GM21423 (cell line): Measurements from ENCODE around the gene GMPR2.

Experiments
- ATAC-seq: cut with Tn5 transposase; IDR thresholded peaks from one replicate; pipeline ENCODE4 v1.9.1; 2021; ENCODE audit warnings: mild to moderate bottlenecking, moderate library complexity; ENCODE audit not compliant: unreplicated experiment

Gene GMPR2

DNA sequence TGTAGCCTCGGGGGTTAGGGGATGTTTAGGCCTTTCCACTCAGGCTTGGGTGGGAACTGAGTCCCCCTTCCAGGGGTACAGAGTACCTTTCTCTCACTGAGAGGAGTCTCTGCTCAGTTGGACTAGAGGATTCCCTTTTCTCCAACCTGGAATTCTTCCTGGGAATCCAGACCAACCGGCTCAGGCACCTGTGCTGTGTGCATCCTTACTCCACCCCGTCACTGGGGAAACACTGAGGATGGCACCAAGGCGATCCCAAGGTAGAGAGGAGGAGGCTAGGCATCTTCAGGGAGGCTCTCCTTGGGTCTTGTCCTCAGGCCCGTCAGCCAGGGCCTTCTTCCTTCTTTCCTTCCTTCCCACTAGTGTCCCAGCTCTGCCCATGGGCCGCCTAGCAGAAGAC is 31.1 kb downstream of the GMPR2 start:
- ATAC-seq, result no peak

DNA sequence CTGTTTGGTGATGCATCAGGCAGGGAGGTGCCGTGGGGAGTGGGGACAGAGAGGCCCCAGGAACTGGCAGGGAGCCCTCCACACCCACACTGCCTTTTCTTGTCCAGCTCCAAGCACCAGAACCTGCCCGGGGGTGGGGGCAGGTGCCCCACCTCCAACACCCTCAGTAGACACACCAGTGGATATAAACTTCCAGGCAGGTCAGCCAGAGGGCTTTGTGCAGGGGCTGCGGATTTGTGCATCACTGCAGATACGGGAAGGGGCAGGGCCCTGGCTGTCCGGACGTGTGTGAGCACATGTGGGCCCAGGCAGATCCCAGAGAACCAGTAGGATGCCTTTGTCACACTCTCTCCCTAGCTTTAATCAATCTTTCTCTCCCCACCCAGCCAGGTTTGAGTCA is 31.6 kb downstream of the GMPR2 start:
- ATAC-seq, result no peak

DNA sequence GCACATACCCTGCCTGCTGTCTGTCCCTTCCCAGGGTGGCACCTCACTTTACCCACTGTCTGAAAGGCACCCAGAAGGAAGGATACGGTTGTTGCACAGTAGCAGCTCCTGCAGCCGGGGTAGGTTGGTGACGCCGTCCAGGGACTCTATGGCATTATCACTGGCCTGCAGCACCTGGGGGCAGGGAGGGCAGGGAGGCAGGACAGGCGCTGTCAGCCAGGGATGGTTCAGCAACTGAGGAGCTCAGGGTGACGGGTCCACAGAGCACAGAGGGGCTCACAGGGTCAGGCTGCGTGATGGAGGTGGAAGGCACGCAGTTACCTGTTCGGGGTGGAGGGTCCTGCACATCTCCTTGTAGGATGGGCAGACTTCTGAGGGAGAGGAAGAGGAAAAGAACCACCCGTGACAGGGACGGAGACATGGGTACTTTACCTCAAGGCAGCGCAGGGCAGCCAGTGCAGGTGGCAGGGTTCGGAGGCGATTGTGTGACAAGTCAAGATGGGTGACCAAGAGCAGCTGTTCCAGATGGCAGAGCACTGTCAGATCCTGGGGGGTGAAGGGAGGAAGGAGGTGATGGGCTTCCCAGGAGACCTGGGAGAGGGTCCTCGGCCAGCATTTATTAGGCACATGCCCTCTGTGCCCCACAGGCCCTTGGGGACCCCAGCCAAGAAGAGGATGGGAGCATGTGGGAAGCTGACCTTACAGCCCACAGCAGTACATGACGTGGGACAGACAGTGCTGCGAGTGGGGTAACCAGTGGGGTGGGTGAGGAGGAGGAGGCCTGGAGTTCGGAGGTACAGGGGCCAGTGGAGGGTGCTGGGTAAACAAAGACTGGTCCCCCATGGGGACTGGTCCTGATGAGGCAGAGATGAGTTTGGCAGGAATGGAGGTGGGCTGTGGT is 33.9 kb downstream of the GMPR2 start:
- no peak for ATAC-seq

DNA sequence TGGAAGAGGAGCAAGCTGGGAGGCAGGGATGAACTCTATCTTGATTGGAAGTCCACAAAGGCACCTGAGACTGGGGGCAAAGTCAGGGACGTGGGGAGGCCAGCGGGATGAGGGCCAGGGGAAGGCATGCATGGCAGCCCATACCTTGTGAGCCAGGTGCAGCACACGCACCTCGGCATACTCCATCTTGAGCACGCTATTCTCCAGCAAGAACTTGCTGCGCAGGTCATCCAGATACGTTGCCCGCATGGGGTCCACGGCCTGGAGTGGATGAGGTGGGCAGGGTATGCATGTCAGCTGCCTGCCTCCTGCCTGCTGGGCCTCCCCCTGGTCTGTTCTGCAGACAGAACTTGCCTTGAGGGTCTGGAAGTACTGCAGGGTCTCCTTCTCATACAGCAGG is 34.8 kb downstream of the GMPR2 start:
- ATAC-seq, result no peak

DNA sequence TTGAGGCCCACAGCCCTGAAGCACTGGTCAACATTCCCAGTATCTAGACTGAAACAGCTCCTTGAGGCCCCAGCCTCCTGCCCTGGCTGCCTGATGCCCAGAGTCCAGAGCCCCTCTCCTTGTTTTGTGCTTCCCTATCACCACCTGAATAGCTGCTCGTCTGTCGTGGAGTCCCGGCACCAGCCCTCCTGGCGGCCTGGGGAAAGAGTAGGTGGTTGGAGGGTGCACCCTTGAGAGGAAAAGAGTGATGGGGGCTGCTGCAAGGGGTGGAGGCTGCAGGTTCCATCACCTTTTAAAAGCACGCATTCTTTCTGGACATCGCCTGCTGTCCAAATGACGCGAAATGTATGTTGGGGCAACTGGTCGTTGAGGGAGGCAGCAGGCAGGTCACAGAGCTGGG is 35.5 kb downstream of the GMPR2 start:
- ATAC-seq, result no peak

DNA sequence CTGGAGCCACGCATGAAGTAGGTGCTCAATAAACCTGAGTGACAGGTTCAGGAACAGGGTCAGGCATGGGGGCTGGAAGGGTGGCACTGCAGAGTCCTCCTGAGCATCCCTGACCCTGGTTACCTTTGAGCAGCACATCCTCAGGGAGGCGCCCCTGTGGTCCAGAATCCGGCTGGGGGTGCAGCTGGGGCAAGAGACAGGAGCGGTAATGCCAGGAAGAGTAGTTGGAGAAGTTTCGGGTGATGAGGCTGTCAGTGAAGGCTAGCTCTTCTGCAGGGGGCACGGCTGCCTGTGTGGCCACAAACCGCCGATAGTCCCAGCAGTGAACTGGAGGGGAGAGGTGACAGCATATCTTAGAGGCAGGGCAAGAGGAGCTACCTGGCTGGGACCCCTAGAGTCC is 36.6 kb downstream of the GMPR2 start:
- no peak for ATAC-seq

DNA sequence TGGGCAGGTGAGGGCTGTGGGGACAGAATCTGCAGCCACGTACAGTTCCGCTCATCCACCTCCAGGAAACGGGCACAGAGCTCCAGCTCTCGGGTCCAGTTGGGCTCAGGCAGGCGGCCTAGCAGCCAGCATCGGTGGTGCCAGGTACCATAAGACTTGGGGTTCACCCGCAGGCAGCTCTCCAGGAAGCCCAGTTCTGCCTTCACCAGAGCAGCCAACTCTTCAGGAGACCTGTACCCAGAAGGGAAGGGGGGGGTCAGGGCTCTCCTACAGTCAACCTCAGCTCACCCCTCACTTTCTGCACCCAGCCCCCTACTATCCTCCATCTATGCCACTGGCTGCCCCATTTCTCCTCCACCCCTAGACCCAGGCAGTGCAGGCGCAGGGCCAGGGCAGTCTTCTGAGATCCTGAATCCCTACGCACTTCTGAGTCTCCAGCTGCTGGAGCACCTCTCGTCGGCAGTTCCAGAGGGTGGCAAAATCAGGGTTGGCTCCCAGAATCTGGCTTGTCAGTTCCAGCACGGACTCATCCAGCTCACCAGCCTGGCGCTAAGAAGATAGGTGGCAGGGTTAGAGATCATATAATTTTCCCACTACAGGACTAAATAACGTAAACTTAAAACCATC is 37.3 kb downstream of the GMPR2 start:
- ATAC-seq, result no peak

DNA sequence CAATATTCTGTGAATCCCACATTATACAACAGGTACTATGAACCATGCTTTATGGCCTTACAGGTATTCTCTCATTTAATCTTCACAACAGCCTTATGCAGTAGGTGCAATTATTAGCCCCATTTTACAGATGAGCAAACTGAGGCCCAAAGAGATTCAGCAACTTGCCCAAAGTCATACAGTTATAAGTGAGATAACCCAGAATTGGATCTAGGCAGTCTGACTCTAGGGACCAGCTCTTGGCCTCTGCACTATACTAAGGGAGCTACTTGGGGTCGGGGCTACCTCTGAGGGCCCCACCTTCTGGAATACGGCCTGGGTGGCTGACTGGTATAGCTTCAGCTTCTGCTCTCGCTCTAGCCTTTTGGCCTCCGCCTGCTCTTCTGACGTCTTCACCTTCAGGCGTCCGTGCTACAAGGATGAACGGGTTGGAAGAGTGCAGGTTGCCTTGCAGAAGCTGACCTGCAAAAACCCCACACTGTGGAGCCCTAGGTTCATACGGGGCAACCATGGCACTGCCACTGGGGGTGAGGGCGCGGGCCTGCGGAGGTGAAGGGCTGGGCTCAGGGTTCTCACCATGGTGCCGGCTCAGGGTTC is 37.9 kb downstream of the GMPR2 start:
- ATAC-seq, result no peak

DNA sequence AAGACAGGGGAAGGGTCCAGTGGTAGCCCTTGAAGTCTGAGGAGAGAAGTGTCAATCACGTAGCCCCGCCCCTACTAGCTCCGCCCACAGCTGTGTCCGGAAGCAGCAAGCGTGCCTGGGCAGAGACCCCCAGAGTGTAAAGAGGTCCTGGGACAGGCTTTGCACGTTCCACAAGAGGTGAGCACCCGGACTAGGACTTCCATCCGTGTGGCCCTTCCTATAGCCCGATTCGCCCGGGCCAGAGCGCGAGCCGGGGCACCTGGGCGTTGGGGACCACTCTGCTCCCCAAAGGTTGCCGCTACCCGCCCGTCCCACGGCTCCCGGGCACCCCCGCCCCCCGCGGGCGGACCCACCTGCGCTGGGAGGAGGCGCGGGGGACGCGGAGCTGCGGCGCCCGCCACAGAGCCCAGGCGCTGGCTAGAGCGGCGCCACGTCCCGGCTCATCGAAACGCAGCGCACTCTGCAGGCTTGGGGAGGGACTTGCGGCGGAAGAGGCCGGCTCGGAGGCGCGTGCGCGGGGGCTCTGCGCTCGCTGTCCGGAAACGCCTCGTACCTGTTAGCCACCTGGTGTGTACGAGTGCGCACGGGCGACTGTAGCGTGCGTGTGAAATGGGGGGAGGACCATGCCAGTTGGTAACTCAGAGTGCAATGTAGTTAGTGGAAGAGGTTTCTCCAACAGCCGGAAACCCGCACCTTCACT is 38.6 kb downstream of the GMPR2 start, which contains the start of gene RABGGTA:
Gene RABGGTA, minus strand, starts transcription at position 464 of the 700 bp plus-strand sequence. CDS start 482 bp downstream, outside the sequence.
- peak; percentile 85 for ATAC-seq

DNA sequence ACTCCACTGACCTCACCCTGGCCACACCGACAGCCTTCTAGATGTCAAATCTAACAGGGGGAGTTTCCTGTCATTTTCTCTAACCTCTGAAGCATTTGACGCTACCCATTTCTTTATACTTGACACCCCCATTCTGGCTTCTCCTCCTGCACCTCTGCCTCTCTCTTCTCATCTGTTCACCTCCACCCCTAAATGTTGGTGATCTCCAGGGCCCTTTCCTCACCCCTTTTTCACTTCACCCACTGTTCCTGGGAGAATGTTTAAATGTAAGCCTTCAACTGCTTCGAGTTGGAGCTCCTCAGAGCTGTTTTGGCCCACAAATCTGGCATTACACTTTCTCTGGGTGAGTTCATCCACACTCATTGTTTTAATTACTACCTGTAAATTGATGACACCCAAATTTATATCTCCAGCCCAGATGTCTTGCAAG is 39.1 kb downstream of the GMPR2 start:
- no peak for ATAC-seq

DNA sequence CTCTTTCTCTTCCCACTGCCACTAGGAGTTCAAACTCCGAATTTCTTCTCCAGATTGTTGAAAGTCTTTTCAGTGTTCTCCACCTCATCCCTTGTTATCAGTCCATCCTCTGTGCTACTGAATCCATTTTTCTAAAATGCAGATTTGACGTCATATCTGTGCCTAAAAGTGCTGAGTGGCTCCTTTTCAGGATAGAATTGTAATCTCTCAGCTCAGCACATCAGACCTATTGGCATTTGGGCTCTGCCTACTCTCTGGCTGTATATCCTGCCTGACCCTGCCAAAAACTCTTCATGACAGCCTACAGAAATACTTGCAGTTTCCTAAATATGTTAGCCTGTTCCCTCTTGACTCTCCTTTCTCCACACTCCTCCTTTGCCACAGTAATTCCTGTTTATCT is 39.7 kb downstream of the GMPR2 start:
- ATAC-seq, result no peak

DNA sequence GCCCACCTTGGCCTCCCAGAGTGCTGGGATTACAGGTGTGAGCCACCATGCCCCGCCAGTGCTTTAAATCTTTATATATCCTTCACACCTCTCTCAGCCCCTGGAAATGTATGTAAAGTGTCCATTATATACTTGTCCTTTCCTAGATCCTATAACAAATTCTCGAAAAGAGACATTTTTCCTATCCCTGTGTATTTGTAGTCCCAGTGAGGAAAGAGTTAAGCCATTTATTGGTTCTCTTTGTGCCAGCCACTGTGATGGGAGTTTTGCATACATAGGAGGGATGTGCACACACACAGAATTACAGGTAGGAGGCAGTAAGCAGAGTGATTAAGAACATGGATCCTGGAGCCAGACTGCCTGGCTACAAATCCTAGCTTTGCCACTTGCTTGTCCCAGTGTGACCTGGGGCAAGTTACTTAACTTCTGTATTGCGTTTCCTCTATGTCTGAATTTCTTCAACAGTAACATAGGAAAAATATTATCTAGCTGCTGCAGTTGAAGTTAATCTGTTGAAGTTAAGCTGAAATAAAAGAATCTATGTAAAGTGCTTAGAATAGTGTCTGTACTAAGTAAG is 40.8 kb downstream of the GMPR2 start:
- no peak for ATAC-seq

DNA sequence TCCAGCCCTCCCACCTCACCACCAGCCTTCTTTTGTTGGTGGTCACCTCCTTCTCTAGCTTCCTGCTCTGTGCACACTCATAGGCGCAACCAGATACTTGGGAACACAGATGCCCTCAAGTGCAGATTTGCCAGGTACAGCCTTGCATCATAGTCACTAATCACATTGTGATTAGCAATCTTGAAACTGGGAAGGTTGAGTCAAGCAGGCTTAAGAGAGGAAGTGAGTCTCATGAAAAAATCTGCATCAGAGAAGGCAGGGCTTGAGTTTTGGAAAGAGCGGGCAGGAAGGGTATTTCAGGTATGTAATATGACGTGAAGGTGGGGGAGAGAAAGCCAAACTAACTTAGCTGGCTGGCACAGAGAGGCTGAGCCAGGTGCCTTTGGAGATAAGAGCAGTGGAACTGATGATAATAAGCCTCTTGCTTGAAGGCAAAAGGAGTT is 41.4 kb downstream of the GMPR2 start:
- ATAC-seq, result peak; percentile 38

DNA sequence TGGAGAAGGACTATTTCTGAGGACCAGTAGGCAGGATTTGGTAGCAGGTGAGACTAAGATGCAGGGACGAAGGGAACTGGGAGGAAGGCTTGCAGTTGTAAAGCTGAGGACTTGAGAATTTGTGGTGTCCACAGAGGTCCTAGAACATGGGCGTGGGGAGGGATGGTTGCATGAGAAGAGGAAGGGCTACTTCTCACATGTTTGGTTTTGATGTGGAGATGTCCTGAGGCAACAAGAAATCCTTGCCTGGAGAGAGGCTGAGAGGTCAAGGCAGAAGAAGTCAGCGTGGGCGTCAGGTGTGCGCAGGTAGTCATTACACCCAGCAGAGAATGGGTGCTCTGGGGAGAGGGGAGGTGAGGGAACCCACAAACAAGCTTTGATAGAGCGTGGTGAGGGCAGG is 44.3 kb downstream of the GMPR2 start:
- ATAC-seq, result no peak

DNA sequence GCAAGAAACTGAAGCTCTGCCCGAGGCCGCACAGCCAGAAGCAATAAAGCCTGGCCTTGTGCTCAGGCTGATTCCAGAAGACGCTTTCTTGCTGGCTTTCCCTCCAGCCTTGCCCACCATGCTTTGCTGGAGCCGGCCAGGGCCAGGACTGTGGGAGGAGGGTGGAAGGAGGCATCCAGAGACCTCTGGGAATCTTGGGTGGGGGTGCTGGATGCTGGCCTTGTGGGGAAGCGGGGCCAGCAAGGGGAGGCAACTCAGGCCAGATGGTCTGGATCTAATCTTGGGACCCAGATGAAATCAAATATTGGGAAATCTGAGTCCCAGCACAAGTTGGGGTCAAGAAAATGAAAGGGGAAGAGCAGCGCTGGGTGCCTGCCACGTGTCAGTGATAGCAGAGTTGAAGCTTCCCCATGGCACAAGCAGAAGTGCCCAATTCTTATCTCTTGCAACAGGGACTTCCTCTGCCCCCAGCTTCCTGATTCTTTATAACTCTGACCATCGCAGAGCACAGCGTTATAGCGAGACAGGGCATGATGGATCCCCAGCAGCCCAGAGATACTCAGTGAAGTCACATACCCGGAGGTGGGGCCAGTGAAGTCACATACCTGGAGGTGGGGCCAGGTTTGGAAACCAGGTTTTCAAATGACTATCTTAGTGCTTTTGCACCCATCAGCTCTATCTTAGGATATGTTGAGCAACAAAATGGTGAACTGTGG is 45.0 kb downstream of the GMPR2 start:
- no peak for ATAC-seq

DNA sequence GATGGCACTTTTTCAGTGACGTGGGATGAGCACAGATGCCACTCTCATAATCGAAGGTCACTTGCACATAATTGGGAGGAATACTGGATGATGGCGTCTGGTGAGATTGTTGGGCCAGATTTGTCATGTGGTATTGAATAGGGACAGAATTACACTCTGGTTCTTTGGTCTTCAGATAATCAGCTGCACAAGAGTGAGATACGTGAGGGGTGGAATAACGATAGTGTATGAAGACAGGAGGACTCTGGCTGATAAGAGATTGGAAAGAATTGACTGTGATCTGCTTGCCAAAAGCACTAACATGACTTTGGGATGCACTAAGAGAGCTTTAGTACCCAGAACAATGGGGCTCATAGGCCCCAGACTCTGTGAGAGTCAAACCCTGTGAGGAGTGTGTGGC is 45.7 kb downstream of the GMPR2 start:
- no peak for ATAC-seq

DNA sequence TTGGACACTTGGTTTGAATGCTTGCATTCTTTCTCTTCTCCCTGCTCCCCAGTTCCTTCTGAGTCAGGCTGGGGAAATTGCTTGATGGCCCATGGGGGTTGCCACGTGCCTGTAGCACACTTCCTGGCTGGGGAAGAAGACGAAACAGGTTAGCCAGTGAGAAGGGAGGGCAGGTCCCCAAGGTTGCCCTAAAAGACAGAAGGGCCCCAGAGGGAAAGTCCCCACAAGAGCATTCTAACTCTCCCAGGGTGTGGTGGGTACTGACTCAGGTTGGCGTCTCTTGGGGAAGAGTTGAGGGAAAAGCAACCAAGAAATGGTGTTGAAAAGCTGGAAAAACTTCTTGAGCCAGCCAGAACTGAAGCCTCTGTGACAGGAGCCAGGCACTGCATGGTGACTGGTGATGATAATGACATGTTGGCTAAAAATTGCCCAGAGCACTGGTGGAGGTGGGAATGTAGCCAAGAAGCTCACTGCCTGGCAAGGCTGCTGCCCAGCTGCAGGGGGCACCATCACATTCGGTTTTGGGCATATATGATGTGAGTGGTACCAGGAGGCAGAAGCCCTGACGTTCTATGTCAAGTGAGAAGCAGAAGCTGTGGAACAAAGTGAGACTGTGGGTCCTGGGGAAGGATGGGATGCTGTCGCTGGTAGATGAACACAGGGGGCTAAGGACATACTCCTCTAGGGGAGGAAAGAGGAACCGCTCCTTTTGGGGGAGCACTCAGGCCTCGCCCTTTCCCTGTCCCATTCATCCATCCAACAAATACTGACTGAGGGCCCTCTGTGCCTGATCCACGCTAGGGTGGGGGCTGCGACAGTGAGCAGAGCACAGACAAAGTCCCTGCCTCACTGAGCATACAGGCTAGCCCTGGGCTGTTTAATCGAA is 46.8 kb downstream of the GMPR2 start:
- ATAC-seq, result peak; percentile 56

DNA sequence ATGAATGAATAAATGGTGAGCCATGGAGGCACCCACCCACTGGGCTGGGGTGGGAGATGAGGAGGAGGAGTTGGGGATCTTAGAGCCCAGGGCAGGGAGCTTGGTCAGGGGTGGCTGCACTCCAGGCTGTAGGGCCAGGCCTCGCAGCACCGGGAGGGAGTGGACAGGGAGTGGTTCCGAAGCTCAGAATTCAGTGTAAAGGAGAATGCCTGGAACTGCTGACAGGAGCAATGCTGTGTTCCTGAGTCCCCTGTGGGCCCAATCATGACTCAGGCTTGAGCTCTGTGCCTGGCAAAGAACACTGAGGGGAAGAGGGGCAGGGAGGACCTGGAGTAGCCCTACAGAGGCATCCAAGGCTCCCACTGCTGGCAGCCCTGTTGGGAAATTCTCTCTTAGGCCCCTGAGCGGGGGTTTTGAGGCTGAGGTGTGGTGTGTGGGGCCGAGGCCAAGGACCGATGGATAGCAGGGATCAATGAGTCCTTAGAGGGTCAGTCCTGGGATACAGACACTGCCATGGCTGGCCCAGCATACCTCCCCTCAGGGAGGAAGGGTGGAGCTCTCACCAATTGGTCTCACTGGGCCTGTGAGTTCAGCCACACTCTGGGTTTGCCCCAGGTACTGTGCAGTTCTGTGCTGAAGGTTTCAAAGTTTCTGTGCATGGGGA is 48.2 kb downstream of the GMPR2 start:
- no peak for ATAC-seq

DNA sequence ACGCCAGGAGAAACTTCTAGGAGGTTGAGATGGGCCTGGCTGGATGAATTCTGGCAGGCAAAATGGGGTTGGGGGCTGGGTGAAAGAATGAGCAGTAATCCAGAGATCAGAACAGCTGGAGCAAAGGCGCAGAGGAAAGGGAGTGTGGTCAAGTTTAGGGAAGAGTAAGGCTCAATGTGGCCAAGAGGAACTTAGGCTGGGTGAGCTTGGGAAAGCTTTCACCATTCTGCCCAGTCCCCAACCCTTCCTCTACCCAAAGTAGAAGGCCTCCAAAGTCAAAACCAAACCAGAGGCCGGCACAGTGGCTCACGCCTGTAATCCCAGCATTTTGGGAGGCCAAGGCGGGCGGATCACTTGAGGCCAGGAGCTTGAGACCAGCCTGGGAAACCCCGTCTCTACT is 48.9 kb downstream of the GMPR2 start:
- no peak for ATAC-seq
